Esophagus squamous epithelium (tissue), 5 donors: Measurements from ENCODE around the gene CHST11. TPM values are rescaled to one million over a fixed set of nuclear protein-coding genes. Genes with fewer than 3 reads are reported as not detected.

Experiments
- DNase-seq: peaks from one replicate; lab custom pipeline; 2025; lab: John Stamatoyannopoulos, UW
- H3K27ac ChIP-seq, 4 donors: fragments of 200-600 bp; sonication (generic); one replicate each; pipeline ENCODE4 v1.5.1; 2016 to 2019; ENCODE audit warnings: mild to moderate bottlenecking in 1 of 4
- H3K27me3 ChIP-seq, 4 donors: fragments of 200-600 bp; sonication (generic); 1 replicate in 3 of 4; 2 replicates in 1 of 4; pipeline versions ENCODE4 v1.5.1 to v1.6.0; 2017 to 2021; ENCODE audit warnings: antibody characterized with exemption in 1 of 4
- H3K36me3 ChIP-seq, 3 donors: fragments of 200-600 bp; sonication (generic); one replicate each; pipeline ENCODE4 v1.5.1; 2016 to 2019
- H3K4me1 ChIP-seq, 3 donors: fragments of 200-600 bp; sonication (generic); one replicate each; pipeline ENCODE4 v1.5.1; 2017 to 2019
- H3K4me3 ChIP-seq, 4 donors: fragments of 200-600 bp; sonication (generic); 1 replicate in 3 of 4; 2 replicates in 1 of 4; pipeline ENCODE4 v1.5.1; 2016 to 2019; ENCODE audit warnings: mild to moderate bottlenecking in 2 of 4, moderate library complexity in 1 of 4
- H3K9me3 ChIP-seq, 3 donors: fragments of 200-600 bp; sonication (generic); one replicate each; pipeline ENCODE4 v1.5.1; 2016 to 2019
- CTCF ChIP-seq, 6 experiments: fragments of 450-650 bp in 4 of 6; fragments of 200-600 bp in 2 of 6; sonication (generic) in 2 of 6; IDR thresholded peaks; one replicate each; pipeline ENCODE4 v1.5.1; 2016 to 2019; ENCODE audit warnings: antibody characterized with exemption in 6 of 6, mild to moderate bottlenecking in 4 of 6, moderate library complexity in 4 of 6
- POLR2A ChIP-seq, 4 donors: fragments of 450-650 bp; IDR thresholded peaks; one replicate each; pipeline ENCODE4 v1.6.1; 2017; ENCODE audit warnings: antibody characterized with exemption in 4 of 4, mild to moderate bottlenecking in 4 of 4, moderate library complexity in 3 of 4
- WGBS, 2 donors: methylation state at CpG; one replicate each; pipeline ENCODE4 v1.1.5; 2018; 5-methylcytosine and 5-hydroxymethylcytosine counted together
- intact Hi-C: fragments of 100-400 bp; cut with DNase I; formaldehyde crosslinking; loops from one replicate; pipeline ENCODE4 v1.15.0; 2022
- total RNA-seq, 4 donors: library from RNA; depleted of rRNA; stranded (reverse); fragments of >200 nt; gene quantifications; one replicate each; pipeline ENCODE4 v1.1.0, GENCODE V29; 2016
- donor health status: DM: yes; HTN: yes; CAD: no.

CHST11 gene
- total RNA-seq, 4 donors from 2014 or later, result 6.3 to 12.6 (median 10.3) TPM

DNA sequence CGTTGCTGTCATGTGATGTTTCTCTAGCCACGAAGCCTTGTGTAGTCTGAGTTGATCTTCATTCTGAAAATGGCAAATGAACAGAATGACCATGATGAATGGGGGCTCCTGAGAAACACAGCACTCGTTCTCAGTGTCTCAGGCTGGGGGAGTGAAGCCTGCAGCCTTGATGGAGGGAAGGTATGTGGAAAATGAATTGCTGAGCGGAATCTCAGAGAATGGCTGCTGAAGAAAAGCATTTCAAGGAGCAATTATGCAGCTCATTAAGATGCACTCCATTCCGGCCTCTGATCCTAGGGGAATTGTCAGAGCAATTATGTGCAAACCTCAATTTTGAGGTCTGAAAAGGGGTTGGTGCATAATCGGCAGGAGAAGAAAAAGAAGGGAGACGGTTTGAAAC lies 167.1 kb downstream of the CHST11 start:
- TF ChIP-seq POLR2A (IDR thresholded peaks at IDR 0.05), result no peak
- TF ChIP-seq CTCF (IDR thresholded peaks at IDR 0.05), result no peak
- no peak overlapping the region for H3K27ac ChIP-seq
- H3K9me3 ChIP-seq, result no peaks in the 10 kb centered on the region
- no peaks in the 10 kb centered on the region for H3K36me3 ChIP-seq
- no peaks in the 10 kb centered on the region for H3K4me1 ChIP-seq
- H3K4me3 ChIP-seq, result no peak overlapping the region
- H3K27me3 ChIP-seq, result no peaks in the 10 kb centered on the region
- intact Hi-C loops, result no loop called here
- DNase-seq, result no peak
- 65 to 88% methylated on average over 7 of the region's 7 CpGs for WGBS, 2 donors

GRCh38 chr12:104624529-104624928 lies 167.8 kb downstream of the CHST11 start:
- no peak for TF ChIP-seq POLR2A (IDR thresholded peaks at IDR 0.05)
- TF ChIP-seq CTCF (IDR thresholded peaks at IDR 0.05), result no peak
- Histone ChIP-seq H3K4me3 (no peak overlapping the region), H3K36me3 (no peaks in the 10 kb centered on the region), H3K27me3 (no peaks in the 10 kb centered on the region), H3K9me3 (no peaks in the 10 kb centered on the region), H3K4me1 (no peaks in the 10 kb centered on the region), H3K27ac (no peak overlapping the region)
- intact Hi-C loops, result no loop called here
- no peak for DNase-seq
- WGBS, 2 donors, result 87 to 88% methylated on average over 6 of the region's 6 CpGs

DNA sequence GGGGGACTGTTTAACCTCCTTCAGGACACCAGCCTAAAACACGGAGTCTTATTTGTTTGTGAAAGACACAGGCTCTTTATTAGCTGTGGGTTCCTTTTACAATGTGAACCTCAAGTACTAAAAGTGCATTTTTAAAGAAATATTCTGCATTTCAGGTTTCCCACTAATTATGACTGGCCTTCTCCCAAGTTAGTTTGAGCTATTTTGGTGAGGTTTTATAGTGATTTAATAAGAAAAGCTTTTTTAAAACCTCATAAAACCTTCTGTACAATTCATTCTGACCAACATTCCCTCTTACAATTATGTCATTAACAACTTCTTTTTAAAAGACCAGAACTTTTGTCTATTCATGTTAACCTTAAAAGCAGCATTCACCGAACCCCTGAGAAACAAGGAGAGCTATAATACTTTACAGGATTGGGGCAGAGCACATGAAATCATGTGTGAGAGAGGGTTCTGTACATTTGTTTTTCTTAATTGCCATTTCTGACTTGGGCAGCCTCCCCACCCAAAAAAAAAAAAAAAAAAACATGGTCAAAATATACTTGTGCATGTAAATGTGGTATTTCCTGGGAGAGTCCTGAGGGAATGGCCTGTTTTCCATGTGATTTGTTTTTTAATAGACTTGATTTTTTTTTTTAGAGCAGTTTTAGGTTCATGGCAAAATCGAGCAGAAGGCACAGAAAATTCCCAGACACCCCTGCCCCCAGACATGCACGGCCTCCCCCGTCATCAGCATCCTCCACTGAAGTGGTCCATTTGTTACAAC lies 169.5 kb downstream of the CHST11 start:
- Histone ChIP-seq H3K4me3 (no peak overlapping the region), H3K27ac (no peak overlapping the region), H3K36me3 (no peaks in the 10 kb centered on the region), H3K4me1 (no peaks in the 10 kb centered on the region), H3K9me3 (no peaks in the 10 kb centered on the region), H3K27me3 (no peaks in the 10 kb centered on the region)
- intact Hi-C loops, result no loop called here
- WGBS, 2 donors, result 63 to 65% methylated on average over 5 of the region's 5 CpGs
- no peak for TF ChIP-seq CTCF (IDR thresholded peaks at IDR 0.05)
- TF ChIP-seq POLR2A (IDR thresholded peaks at IDR 0.05), result no peak
- DNase-seq, result no peak

DNA sequence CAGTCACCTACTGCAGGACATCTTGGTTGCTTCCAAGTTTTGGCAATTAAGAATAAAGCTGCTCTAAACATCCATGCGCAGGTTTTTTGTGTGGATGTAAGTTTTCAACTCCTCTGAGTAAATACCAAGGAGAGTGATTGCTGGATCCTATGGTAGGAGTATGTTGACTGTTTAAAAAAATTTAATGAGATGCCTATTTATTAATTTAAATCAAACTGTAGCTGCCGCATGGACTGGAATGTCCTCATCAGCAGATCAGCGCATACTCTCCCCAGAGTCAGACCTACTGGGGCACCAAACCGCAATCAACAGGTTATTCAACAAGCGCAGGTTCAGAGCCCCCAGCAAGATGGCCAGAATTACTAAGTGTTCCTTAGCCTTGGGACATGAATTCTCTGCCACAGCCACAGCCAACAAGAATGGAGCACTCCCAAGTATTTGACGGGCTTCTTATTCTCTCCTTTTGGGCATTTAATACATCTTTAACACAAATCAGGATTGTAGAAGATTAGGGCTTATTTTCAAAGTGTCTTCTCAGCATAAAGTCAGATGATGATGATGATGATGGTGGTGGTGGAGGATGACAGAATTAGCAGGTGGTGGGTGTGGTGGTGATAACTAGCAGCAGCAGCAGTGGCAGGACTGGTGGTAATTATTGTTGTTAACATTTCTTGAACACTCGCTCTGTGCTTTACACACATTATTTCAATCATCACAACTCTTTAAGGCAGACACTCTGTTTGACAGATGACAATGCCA lies 170.7 kb downstream of the CHST11 start:
- TF ChIP-seq POLR2A (IDR thresholded peaks at IDR 0.05), result no peak
- TF ChIP-seq CTCF (IDR thresholded peaks at IDR 0.05), result no peak
- DNase-seq, result no peak
- intact Hi-C loops, result no loop called here
- Histone ChIP-seq H3K36me3 (no peaks in the 10 kb centered on the region), H3K4me3 (no peak overlapping the region), H3K9me3 (no peaks in the 10 kb centered on the region), H3K27ac (no peak overlapping the region), H3K27me3 (no peaks in the 10 kb centered on the region), H3K4me1 (no peaks in the 10 kb centered on the region)
- 83 to 97% methylated on average over 7 of the region's 7 CpGs for WGBS, 2 donors
